Measurements from ENCODE around the gene FAM117A. TPM values are rescaled to one million over a fixed set of nuclear protein-coding genes. Genes with fewer than 3 reads are reported as not detected.

Gene FAM117A
- total and polyA plus RNA-seq, 12 donors, result 4.0 to 14.0 (median 10.1) TPM

DNA sequence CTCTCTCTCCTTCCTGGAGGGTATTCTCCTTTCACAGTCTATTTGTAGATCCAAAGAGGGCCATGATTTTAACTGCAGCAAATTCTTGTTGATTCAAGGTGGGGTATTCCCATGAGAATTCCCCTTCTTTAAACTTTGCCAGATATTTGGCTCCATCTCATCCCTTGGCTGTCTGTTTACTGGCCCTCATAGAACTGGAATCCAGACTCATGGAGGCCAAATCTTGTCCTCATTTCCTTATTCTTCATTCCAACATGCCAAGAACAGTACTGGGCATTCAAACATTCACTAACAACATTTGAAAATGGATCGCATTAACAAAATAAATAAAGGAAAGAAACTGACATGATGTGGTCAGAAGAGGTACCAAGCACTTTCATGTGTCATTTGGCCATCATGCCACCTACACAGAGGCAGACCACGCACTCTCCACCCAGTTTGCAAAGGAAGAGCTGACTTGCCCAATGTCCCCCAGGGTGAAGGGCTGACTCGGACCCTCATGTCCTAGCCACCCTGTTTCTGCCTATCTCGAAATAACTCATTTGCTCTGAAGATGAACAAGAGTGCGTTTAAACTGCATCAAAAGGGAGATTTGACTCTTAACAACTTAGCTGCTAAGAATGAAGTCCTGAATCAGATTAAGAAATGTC is 33.0 kb downstream of the FAM117A start:
- WGBS, 2 donors, result 66 to 80% methylated on average over 5 of the region's 5 CpGs
- Histone ChIP-seq H3K4me1 (peaks cover 21 to 81% (median 62%) of the 10 kb centered on the region in 9 donors), H3K27me3 (no peaks in the 10 kb centered on the region), H3K9me3 (peaks cover 0 to under 1% (median 0%) of the 10 kb centered on the region in 11 donors), H3K36me3 (peaks cover 0 to 7% (median 0%) of the 10 kb centered on the region in 9 donors), H3K27ac (peak overlapping the region; percentile 8 to 91 (median 78)), H3K4me3 (peak overlapping the region in 1 of 10 donors; percentile 1)
- TF ChIP-seq, protein P1, sequence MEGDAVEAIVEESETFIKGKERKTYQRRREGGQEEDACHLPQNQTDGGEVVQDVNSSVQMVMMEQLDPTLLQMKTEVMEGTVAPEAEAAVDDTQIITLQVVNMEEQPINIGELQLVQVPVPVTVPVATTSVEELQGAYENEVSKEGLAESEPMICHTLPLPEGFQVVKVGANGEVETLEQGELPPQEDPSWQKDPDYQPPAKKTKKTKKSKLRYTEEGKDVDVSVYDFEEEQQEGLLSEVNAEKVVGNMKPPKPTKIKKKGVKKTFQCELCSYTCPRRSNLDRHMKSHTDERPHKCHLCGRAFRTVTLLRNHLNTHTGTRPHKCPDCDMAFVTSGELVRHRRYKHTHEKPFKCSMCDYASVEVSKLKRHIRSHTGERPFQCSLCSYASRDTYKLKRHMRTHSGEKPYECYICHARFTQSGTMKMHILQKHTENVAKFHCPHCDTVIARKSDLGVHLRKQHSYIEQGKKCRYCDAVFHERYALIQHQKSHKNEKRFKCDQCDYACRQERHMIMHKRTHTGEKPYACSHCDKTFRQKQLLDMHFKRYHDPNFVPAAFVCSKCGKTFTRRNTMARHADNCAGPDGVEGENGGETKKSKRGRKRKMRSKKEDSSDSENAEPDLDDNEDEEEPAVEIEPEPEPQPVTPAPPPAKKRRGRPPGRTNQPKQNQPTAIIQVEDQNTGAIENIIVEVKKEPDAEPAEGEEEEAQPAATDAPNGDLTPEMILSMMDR (IDR thresholded peaks at IDR 0.05), result no peak
- intact Hi-C loops (cut with DNase I), result loop anchor here in 2 of 10 donors (5.0 kb wide), 1 partner anchor 46 kb away; no protein-coding TSS in a partner anchor
- no peak for ATAC-seq
- DNase-seq, result no peak

DNA sequence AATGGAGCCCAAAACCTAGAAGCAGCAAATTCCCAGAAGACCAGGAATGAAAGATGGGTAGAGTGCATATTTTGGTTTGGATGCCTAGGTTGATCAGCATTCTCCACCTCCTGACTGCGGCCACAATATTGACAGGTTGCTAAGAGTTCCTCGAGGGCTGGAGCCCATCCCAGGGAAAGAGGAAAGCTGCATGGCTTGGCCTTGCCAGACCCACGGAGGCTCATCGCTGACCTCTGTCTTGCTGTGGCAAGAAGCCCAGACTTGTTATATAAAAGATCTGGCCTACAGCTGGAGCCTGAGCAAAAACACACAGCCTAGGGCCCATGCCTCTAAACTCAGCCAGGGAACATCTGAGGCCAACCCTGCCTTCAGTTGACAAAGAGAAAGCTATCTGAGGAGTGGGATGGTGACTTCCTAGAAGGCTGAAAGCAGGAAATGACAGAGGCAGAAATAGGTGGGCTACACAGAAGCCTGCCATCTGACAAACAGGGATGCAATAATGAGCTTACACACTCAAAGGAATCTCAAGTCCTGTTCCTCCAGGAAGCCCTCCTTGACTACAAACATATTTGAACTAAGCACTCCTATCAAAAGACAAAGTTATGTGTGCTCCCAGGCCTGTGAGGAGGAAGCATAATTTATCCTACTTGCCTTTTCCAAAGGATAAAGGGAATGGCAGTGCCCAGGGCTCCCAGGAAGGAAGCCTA is 33.7 kb downstream of the FAM117A start:
- DNase-seq, result peak; percentile 81 to 93
- Histone ChIP-seq H3K4me3 (peak overlapping the region in 1 of 10 donors; percentile 1), H3K9me3 (peaks cover 0 to 4% (median 0%) of the 10 kb centered on the region in 11 donors), H3K27me3 (no peaks in the 10 kb centered on the region), H3K27ac (peak overlapping the region; percentile 49 to 91 (median 78)), H3K36me3 (peaks cover 0 to 12% (median 0%) of the 10 kb centered on the region in 9 donors), H3K4me1 (peaks cover 21 to 82% (median 62%) of the 10 kb centered on the region in 9 donors)
- intact Hi-C loops (cut with DNase I), result loop anchor here in 2 of 10 donors (5.0 kb wide), 1 partner anchor 47 kb away; no protein-coding TSS in a partner anchor
- TF ChIP-seq, protein P1 (IDR thresholded peaks at IDR 0.05), result no peak
- 10 to 18% methylated on average over 4 of the region's 4 CpGs for WGBS, 2 donors
- ATAC-seq, result peak; percentile 95 to 98 (median 96)

- intact Hi-C loops (cut with DNase I), result loop anchor here in 3 of 10 donors (5.0 to 10.0 kb wide), 3 partner anchors 33 to 266 kb away; partner anchors contain the start of genes DLX3 (in 1 of the 3) and FAM117A (in 1 of the 3)
- Histone ChIP-seq H3K27me3 (no peaks in the 10 kb centered on the region), H3K4me3 (no peak overlapping the region), H3K27ac (peak overlapping the region in 8 of 10 donors; percentile 31 to 91 (median 80)), H3K36me3 (peaks cover 0 to 12% (median 0%) of the 10 kb centered on the region in 9 donors), H3K4me1 (peaks cover 23 to 93% (median 68%) of the 10 kb centered on the region in 9 donors), H3K9me3 (peaks cover 0 to 4% (median 0%) of the 10 kb centered on the region in 11 donors)
- peak in 6 of 8 donors; percentile 9 to 58 (median 33) for ATAC-seq
- DNase-seq, result no peak
- TF ChIP-seq, protein P1 (IDR thresholded peaks at IDR 0.05), result no peak
- WGBS, 2 donors, result 57 to 71% methylated on average over 3 of the region's 3 CpGs
Measured at GRCh38 chr17:49729069-49729468, 34.9 kb downstream of the FAM117A start.

DNA sequence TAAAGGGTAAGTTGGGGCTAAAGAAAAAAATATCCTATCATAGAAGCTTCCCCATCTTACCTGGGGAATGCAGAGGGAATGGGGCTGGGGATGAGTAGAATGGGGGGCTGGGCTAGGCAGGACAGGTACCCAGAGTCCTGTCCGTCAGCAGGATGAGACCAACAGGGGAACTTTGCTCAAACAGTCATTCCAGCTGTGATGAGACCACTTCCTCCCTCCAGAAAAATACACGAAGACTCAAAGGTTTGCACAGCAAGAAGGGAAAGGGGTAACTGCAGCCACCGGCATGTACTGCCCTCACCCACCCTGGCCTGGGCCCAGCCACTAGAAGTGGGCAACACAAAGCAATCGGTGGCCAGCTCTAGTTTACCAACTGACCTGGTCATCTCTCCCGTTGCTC is 35.5 kb downstream of the FAM117A start:
- DNase-seq (no peak), ATAC-seq (no peak)
- intact Hi-C loops (cut with DNase I), result loop anchor here in 3 of 10 donors (5.0 to 10.0 kb wide), 3 partner anchors 34 to 266 kb away; partner anchors contain the start of genes DLX3 (in 1 of the 3) and FAM117A (in 1 of the 3)
- WGBS, 2 donors, result 82 to 90% methylated on average over 5 of the region's 5 CpGs
- H3K27me3 ChIP-seq, result no peaks in the 10 kb centered on the region
- H3K4me3 ChIP-seq, result no peak overlapping the region
- H3K9me3 ChIP-seq, result peaks cover 0 to 4% (median 0%) of the 10 kb centered on the region in 11 donors
- H3K27ac ChIP-seq, result peak overlapping the region in 7 of 10 donors; percentile 50 to 91 (median 81)
- peaks cover 0 to 12% (median 0%) of the 10 kb centered on the region in 9 donors for H3K36me3 ChIP-seq
- TF ChIP-seq, protein P1 (IDR thresholded peaks at IDR 0.05), result no peak
- peaks cover 24 to 94% (median 72%) of the 10 kb centered on the region in 9 donors for H3K4me1 ChIP-seq

All from heart right ventricle (tissue), 16 donors.